ENCODE results near the gene RNFT2.
"Not testable (repeated sequence)": the region's sequence is repeated elsewhere in the genome, so short reads cannot be mapped to it uniquely, and the experiment has no call there.

DNA sequence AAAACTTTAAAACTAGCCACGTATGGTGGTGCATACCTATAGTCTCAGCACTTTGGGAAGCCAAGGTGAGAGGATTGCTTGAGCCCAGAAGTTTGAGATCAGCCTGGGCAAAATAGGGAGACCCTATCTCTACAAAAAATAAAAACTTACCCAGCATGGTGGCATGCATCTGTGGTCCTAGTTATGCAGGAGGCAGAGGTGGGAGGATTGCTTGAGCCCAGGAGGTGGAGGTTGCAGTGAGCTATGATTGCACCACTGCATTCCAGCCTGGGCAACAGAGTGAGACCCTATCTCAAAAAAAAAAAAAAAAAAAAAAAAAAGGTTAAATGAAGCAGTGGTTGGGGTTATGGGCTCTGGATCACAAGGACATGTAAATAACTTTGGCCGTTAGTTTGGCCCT lies 4.7 kb downstream of the RNFT2 start:
- TF ChIP-seq, protein P1, sequence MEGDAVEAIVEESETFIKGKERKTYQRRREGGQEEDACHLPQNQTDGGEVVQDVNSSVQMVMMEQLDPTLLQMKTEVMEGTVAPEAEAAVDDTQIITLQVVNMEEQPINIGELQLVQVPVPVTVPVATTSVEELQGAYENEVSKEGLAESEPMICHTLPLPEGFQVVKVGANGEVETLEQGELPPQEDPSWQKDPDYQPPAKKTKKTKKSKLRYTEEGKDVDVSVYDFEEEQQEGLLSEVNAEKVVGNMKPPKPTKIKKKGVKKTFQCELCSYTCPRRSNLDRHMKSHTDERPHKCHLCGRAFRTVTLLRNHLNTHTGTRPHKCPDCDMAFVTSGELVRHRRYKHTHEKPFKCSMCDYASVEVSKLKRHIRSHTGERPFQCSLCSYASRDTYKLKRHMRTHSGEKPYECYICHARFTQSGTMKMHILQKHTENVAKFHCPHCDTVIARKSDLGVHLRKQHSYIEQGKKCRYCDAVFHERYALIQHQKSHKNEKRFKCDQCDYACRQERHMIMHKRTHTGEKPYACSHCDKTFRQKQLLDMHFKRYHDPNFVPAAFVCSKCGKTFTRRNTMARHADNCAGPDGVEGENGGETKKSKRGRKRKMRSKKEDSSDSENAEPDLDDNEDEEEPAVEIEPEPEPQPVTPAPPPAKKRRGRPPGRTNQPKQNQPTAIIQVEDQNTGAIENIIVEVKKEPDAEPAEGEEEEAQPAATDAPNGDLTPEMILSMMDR (IDR thresholded peaks at IDR 0.05): not testable (repeated sequence)
- not testable (repeated sequence) for TF ChIP-seq POLR2A (IDR thresholded peaks at IDR 0.05)
